ENCODE results near the gene BTBD10. TPM values are rescaled to one million over a fixed set of nuclear protein-coding genes. Genes with fewer than 3 reads are reported as not detected.
A peak's percentile ranks its signal among the peaks of the same experiment; 100 is the strongest.

Gene BTBD10
- total and polyA plus RNA-seq, 7 donors, result 18.9 to 77.8 (median 43.3) TPM

- WGBS, 2 donors, result 21 to 76% methylated on average over 1 of the region's 1 CpG
- Histone ChIP-seq H3K9me3 (no peaks in the 10 kb centered on the region), H3K27me3 (no peaks in the 10 kb centered on the region), H3K4me3 (no peak overlapping the region), H3K36me3 (peaks cover 0 to 38% (median 2%) of the 10 kb centered on the region in 4 donors), H3K27ac (no peak overlapping the region), H3K4me1 (peaks cover 0 to 8% (median 0%) of the 10 kb centered on the region in 4 donors)
- TF ChIP-seq POLR2AphosphoS5 (IDR thresholded peaks at IDR 0.05) (no peak), CTCF (IDR thresholded peaks at IDR 0.05) (no peak), POLR2A (IDR thresholded peaks at IDR 0.05) (no peak), EP300 (IDR thresholded peaks at IDR 0.05) (no peak)
- intact Hi-C loops (cut with DNase I), result no loop called here
- DNase-seq, result no peak
These were observed 71.8 kb downstream of the BTBD10 start for GRCh38 chr11:13391217-13391616.

- WGBS, 2 donors, result 79 to 89% methylated on average over 5 of the region's 5 CpGs
These were observed 74.3 kb downstream of the BTBD10 start for GRCh38 chr11:13388741-13389140.

GRCh38 chr11:13386567-13386966 is 76.5 kb downstream of the BTBD10 start:
- H3K4me3 ChIP-seq, result no peak overlapping the region
- no peak for DNase-seq
- no peak overlapping the region for H3K27ac ChIP-seq
- intact Hi-C loops (cut with DNase I), result loop anchor here (5.0 kb wide), 1 partner anchor 76 kb away; the partner anchor contains the start of gene BTBD10
- TF ChIP-seq CTCF (IDR thresholded peaks at IDR 0.05) (no peak), POLR2A (IDR thresholded peaks at IDR 0.05) (no peak), POLR2AphosphoS5 (IDR thresholded peaks at IDR 0.05) (no peak), EP300 (IDR thresholded peaks at IDR 0.05) (no peak)
- peaks cover 3 to 74% (median 10%) of the 10 kb centered on the region in 4 donors for H3K36me3 ChIP-seq
- no peaks in the 10 kb centered on the region for H3K9me3 ChIP-seq
- peaks cover 0 to 17% (median 0%) of the 10 kb centered on the region in 4 donors for H3K4me1 ChIP-seq
- 20 to 69% methylated on average over 2 of the region's 2 CpGs for WGBS, 2 donors
- no peaks in the 10 kb centered on the region for H3K27me3 ChIP-seq

More at GRCh38 chr11:13388741-13389140, 74.3 kb downstream of the BTBD10 start:
- Histone ChIP-seq H3K9me3 (no peaks in the 10 kb centered on the region), H3K27me3 (no peaks in the 10 kb centered on the region), H3K27ac (no peak overlapping the region), H3K4me3 (no peak overlapping the region), H3K36me3 (peaks cover 2 to 52% (median 4%) of the 10 kb centered on the region in 4 donors), H3K4me1 (peaks cover 0 to 17% (median 0%) of the 10 kb centered on the region in 4 donors)
- intact Hi-C loops (cut with DNase I), result loop anchor here (5.0 kb wide), 1 partner anchor 74 kb away; the partner anchor contains the start of gene BTBD10
- no peak for TF ChIP-seq CTCF (IDR thresholded peaks at IDR 0.05)
- TF ChIP-seq EP300 (IDR thresholded peaks at IDR 0.05), result no peak
- no peak for TF ChIP-seq POLR2AphosphoS5 (IDR thresholded peaks at IDR 0.05)
- TF ChIP-seq POLR2A (IDR thresholded peaks at IDR 0.05), result no peak
- DNase-seq, result no peak

GRCh38 chr11:13384908-13385640 is 77.9 kb downstream of the BTBD10 start:
- WGBS, 2 donors, result 33 to 56% methylated on average over 4 of the region's 4 CpGs
- peaks cover 0 to 17% (median 0%) of the 10 kb centered on the region in 4 donors for H3K4me1 ChIP-seq
- no peak overlapping the region for H3K4me3 ChIP-seq
- no peaks in the 10 kb centered on the region for H3K9me3 ChIP-seq
- intact Hi-C loops (cut with DNase I), result loop anchor here (5.0 kb wide), 1 partner anchor 77 kb away; the partner anchor contains the start of gene BTBD10
- TF ChIP-seq EP300 (IDR thresholded peaks at IDR 0.05) (no peak), CTCF (IDR thresholded peaks at IDR 0.05) (peak in 3 of 4 experiments; percentile 12 to 45 (median 44))
- H3K36me3 ChIP-seq, result peaks cover 3 to 79% (median 14%) of the 10 kb centered on the region in 4 donors
- DNase-seq, result no peak
- no peaks in the 10 kb centered on the region for H3K27me3 ChIP-seq
- peak overlapping the region in 2 of 4 donors; percentile 22 for H3K27ac ChIP-seq
